Stomach (tissue), 4 donors: Measurements from ENCODE around the gene SUV39H1.

ENCODE experiments used
- EP300 ChIP-seq: sonication (generic); formaldehyde crosslinking; IDR thresholded peaks from one replicate; pipeline ENCODE4 v1.6.1; 2017; ENCODE audit warnings: antibody characterized with exemption
- POLR2AphosphoS5 ChIP-seq, 3 donors: sonication (generic); formaldehyde crosslinking; IDR thresholded peaks; one replicate each; pipeline ENCODE4 v1.6.1; 2016; ENCODE audit warnings: antibody characterized with exemption in 3 of 3

DNA sequence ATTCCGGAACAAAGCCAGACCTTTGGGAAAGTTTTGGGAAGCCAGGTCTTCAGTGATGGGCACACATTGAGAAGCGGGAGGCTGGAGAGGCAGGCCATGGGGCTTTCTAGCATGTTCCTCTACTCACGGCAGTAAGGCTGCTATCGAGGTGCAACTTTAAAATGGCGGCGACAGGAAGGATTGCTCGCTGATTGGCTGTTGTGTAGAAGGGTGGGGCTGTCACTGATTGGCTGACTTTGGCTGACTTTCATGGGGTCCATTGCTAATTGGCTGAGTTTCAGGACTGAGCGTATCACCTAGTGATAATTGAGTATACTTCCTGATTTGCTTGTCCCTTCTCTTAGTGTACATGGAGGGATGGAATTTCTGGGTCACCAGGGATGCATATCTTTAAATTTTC is 45.3 kb downstream of the SUV39H1 start:
- TF ChIP-seq POLR2AphosphoS5 (IDR thresholded peaks at IDR 0.05) = no peak
- TF ChIP-seq EP300 = no peak
